ENCODE data around the gene TCEANC.
"Not testable (repeated sequence)": the region's sequence is repeated elsewhere in the genome, so short reads cannot be mapped to it uniquely, and the experiment has no call there.

TCEANC gene

DNA sequence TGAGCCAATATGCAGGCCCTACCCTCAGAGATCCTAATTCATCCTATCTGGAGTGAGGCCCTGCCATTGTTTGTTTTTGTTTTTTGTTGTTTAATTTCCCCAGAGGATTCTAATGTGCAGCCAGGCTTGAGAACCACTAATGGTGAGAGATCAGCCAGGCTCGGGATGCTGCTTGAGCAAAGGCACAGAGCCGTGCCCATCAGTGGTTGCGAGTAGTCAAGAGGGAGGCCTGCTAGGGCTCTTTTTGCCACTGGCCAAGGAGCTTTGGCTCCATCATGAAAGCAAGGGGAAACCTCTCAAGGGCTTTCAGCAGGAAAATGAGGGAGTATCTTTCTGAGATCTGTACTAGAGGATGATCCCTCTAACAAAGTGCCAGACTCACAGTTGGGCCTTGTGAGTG, 2.7 kb downstream of the TCEANC start:
- no peak for DNase-seq

DNA sequence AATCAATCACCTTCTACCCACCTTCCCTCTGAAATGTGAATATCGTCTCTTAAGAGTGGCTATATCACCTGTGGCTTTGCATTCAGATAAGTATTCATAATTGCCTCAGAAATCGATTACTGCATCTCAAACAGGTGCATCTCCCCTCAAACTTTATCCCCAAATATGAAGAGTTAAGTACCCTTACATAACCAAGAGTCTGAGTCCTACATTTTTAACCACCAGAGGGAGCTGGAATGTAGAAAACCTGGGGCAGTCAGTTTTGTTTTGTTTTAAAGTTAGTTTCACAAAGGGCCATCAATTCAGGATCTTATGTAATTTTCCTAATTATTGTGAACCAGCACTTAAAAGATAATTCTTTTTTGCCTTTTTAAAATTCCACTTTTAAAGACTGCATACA, 5.7 kb downstream of the TCEANC start:
- peak in 3 of 58 donors; percentile 0 to 35 (median 12) for DNase-seq

DNA sequence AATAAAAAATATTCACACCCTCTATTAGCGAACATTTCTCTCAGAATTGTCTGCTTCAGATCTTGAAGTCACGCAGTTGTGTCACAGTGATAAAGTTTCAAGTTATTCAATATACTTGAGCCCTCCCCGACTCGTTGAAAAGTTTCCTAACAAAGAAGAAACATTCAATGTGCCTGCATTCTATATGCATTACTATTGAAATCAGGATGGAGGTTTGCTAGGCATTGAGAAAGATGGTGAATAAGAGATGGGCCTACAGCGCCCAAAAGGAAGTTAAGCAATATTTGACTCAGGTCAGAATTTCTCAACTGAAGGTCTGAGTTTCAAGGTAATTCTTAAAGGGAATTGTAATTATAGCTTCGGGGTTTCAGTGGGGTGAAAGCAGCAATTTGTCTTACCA, 6.1 kb downstream of the TCEANC start:
- no peak for DNase-seq

DNA sequence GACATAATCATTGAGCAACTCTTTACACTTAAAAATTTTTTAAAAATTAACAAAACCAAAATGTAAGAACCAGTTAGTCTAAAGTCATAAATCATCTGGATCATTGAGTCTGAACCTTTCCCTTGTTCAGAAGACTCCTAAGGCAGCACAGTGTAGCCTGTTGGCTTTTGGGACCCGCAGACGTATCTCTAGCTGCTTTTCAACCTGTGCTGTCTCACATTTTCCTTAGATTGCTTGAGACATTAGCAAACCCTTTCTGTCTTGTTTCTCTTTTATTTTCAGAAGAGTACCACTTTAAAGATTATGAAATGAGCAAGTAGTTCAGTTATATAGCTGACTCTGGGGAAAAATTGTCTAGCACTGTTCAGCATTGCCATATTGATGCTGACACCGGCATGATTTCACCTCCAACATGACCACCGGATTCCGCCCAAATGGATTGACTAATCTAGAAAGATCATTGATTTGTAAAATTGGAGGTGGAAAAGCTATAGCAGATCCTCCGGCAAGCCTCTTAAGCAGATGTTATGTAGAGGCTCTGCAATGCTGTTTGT, 8.9 kb downstream of the TCEANC start:
- DNase-seq: no peak

DNA sequence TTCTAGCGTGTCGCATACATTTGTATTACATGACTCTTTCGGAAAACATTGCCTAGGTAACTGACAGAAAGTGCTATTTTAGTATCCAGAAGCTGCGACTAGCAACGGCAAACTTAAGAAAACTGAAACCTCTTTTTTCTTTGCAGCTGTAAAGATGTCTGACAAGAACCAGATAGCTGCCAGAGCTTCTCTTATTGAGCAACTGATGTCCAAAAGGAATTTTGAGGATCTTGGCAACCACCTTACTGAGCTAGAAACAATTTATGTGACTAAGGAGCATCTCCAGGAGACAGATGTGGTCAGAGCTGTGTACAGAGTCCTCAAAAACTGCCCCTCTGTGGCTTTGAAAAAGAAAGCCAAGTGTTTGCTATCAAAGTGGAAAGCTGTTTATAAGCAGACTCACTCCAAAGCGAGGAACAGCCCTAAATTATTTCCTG, 9.4 kb downstream of the TCEANC start:
- no peak for DNase-seq

DNA sequence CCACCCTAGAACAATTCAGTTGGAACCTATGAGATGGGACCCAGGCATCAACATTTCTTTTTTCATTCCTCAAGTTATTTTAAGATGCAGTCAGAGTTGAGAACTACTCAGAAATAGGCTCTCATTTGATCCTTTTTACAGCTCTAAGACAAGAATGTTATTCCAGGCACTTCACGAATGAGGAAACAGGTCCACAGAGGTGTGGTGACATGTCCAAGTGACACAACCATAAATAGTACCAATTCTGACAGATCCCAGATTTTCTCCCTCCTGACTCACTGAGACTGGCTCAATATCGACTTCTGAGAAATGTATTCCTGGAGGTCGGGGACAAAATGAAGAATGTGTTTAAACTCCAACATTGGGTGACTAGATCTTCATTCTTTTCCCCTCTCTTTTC, 11.1 kb downstream of the TCEANC start:
- DNase-seq: no peak

DNA sequence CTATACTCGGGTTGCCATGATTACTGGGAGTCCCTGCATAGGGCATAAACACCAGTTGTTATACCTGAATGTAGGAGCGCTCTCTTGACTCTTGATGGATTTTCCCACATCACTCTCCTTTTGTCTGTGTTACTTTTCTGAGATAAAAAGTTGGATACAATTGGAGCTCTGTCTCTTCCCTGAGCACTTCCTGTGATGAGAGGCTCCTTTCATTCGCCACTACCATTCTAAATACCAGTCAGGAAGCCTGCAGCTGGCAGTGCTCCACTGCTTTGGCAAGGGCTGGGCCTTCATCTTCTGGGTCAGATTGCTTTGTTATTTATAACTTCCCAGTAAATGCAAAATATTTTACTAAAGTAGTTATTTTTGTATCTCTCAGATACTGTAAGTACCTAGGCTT, 13.9 kb downstream of the TCEANC start:
- DNase-seq: peak in 40 of 58 donors; percentile 0 to 74 (median 22)

DNA sequence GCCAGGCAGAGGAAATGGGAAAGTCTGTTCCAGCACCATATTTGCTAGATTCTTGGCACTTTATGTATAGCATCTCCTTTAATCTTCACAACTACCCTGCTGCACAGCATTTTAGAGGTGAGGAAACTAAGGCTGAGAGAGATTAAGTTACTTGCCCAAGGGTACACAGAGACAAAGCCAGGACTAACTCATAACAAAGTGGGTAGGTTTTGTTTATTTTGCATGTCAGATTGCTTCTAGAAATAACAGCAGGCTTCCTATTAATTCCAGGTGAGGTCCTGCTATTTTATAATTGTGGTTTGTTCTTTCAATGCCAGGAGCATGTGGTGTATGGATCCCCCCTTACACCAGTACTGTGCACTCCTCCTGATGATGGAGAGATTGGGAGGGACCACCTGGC, 15.0 kb downstream of the TCEANC start:
- DNase-seq: no peak

DNA sequence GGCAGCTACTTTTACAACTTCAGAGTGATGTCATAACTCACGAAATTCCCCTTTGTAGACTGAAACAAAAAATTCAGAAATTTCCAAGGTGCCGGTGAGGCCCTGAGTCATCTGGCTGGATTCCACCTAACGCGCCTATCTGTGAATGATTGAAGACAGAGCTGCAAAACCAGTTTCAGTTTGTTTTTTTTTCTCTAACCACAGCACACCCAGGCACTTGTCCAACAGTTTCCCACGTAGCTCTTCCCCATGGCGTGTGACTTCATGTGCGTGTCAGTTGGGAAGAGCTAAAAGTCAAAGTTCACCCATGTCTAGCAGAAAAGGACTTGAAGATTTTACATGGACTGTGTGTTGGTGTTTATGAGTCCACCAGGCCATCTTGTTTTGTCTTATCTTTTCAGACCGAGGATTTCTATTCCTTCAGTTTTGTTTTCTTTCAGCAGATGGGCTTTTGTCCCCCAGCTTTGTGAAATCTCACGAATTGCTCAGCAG, 16.4 kb downstream of the TCEANC start:
- DNase-seq: no peak

DNA sequence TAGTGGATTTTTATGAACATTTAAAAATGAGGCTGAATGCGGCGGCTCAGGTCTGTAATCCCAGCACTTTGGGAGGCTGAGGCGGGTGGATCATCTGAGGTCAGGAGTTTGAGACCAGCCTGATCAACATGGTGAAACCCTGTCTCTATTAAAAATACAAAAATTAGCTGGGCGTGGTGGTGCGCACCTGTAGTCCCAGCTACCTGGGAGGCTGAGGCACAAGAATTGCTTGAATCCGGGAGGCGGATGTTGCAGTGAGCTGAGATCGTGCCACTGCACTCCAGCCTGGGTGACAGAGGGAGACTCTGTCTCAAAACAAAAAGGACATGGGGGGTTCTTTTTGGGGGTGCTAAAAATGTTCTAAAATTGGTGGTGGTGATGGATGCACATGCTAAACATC, 16.8 kb downstream of the TCEANC start:
- not testable (repeated sequence) for DNase-seq

DNA sequence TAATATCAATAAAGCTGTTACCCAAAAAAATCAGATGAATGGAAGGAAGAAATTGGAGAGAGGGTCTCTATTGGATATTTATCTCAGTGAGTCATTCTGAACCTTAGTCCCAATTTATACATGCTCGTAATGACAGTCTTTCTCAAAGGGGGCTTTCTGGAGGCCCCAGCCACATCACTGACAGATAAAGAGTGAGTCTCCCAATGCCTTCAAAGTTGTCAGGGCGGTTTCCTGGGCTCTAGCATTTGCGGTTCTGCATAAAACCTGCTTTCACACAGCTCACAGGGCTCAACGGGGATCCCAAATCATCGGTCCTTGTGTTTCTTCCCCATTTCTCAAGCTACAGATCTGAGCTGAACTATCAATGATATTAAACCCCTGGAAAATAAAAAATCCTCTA, 17.3 kb downstream of the TCEANC start:
- DNase-seq: no peak

DNA sequence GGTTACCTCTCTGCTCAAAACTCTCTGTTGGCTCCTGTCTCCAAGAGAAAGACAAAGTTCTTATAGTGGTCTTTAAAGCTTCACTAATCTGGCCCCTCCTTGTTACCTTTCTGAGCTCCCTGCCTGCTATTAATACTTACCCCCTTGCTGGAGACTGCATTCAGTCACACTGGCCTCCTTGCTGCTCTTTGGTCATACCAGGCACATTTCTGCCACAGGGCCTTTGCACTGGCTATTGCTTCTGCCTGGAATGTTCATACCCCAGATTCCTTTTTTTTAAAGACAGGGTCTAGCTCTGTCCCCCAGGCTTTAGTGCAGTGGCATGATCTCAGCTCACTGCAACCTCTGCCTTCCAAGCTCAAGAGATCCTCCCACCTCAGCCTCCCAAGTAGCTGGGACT, 20.1 kb downstream of the TCEANC start:
- no peak for DNase-seq

DNA sequence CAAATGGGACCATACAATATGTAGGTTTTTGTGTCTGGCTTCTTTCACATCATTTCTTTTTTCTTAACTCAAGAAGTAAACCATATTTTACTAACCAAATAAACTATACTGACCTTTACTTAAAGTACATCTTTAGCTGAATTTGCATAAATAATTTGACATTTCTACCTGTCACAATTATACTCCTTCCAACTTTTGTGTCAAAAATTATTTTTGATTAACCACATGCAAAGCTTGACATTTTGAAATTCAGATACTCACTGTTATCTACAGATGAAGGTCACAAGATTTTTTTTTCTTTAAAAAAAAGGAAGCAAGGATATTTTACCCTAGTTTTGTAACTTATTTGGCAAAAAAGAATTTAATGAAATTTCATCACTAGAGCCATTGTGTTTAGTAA, 23.9 kb downstream of the TCEANC start:
- no peak for DNase-seq

DNA sequence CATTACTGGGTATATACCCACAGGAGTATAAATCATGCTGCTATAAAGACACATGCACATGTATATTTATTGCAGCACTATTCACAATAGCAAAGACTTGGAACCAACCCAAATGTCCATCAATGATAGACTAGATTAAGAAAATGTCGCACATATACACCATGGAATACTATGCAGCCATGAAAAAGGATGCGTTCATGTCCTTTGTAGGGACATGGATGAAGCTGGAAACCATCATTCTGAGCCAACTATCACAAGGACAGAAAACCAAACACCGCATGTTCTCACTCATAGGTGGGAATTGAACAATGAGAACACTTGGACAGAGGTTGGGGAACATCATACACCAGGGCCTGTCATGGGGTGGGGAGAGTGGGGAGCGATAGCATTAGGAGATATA, 26.8 kb downstream of the TCEANC start:
- not testable (repeated sequence) for DNase-seq

DNA sequence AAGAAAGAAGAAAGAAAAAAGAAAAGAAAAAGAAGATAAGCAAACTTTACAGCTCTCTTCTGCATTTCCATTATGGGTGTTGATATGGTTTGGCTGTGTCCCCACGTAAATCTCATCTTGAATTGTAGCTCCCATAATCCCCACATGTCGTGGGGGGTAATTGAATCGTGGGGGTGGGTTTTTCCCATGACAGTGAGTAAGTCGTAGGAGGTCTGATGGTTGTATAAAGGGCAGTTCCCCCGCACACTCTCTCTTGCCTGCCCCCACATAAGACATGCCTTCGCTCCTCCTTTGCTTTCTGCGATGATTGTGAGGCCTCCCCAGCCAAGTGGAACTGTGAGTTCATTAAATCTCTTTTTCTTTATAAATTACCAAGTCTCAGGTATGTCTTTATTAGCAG, 28.7 kb downstream of the TCEANC start:
- no peak for DNase-seq

DNA sequence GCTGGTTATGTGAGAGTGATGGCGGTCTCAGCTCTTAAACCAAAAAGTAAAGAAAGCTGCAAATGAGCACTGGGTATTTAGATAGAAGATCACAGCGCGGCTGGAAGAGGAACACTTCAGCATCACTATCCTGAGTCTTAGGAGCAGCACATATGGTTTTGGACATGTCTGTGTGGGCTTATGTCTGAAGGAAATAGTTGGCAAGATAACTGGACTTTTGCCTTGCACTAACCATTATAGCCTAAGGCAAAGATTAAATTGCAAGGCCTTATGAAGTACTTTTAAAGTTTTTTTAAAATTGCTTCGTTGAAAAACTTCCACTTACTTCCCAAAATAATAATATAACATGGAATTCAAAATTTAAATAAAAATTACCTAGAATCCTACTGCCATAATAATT, 31.4 kb downstream of the TCEANC start:
- no peak for DNase-seq

DNA sequence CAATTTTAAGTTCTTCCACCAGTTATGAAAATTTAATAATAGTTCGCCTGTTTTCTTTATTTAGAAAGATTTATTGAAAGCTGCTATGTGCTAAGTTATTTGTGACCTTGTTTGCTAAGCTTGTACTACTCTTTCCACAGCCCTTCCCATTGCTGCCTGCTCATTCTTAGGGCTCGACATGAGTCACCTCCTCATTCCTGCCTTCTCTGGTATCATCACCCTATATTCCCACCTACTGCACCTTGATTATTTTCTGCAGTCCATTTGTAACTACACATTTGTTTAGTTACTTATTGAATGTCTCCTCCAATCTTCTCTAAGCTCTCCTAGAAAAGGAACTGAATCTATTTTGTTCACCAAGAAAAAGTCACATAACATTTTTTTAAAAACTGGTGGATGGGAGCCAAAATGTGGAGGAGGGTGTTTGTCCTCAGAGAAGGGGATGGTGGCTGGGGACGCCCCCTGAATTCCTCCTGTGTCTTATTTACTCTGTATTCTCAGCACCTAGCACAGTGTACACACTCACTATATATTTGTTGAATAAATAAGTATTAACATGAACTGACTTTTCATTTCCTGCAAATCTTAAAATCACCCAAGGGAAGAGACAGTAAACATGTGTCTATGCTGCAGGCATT, 32.3 kb downstream of the TCEANC start:
- DNase-seq: no peak

DNA sequence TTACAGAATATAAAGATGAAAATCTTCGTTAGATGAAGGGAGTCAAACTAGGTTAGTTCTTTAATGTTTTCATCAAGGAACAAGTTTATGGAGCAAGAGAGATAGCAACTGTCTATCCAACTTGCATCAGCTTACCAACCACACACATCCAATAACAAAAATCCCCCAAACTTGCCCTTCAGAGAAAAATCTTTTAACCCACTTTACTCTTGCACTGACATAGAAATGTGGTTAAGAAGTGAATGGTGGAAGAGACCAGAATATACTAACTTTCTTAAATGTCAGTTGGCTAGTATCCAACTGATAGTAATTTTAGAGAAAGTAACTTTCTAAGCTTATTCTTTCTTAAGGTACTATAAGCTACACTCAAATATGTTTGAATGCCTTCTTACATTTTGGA, 34.3 kb downstream of the TCEANC start:
- no peak for DNase-seq

DNA sequence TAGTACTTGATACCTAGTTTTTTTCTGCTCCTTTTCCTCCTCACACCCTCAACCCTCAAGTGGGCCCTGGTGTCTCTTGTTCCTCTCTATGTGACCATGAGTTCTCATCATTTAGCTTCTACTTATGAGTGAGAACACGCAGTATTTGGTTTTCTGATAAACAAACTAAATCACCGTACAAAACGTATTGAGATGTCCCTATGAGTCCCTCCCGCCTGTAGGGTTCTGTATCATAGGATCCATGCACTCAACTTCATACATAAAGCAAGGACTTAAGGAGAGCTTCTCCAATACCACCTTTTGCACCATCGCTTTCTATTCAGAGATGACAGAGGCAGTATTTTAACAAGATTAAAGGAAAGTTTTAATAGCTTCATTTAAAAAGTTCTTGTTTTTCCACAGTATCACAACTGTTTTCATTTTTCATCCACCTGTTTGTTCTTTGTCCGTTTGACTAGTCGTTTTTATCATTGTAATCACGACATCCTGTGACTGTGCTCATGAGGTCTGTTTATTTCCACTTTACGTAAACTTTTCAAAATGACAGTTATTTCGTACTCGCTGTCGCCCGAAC, 35.5 kb downstream of the TCEANC start:
- no peak for DNase-seq

DNA sequence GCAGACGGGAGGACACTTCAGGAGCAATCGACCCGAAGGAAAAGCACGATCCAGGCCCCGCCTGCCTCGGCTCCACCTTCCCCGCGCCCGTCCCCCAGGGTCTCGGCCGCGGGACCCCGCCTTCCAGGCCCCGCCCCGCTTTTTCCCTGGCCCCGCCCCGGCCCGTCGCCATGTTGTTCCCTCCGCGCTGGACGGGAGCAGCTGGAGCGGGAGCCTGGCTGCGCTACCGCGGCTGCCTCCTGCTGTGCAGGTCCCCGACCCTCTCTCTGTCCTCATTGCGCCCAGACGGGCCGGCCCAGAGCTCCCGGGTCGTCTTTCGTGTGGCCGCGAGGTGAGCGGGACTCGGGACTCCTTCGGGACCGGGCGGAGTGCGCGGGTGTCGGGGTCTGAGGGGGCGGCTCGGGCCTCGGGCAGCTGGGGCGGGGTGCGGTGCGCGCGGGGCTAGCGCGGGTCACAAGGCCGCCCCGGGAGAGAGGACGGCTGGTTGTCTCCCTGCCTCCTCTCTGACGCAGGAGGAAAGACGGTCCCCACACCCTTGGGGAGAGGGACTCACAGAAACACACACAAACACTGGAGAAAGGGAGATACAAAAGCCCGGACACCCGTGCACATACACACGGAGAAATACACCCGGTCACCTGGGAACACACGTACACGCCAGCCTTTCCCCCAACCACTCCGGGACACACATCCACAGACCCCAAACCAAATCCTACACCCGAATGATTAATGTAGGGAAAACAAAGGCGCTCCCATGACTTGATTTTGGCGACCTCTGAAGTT, 36.2 kb downstream of the TCEANC start, which contains the start of gene RAB9A:
Gene RAB9A (plus strand): TSS at position 171 of the 783 bp plus-strand sequence. CDS start 19,619 bp downstream, outside the sequence.
- peak in 57 of 58 donors; percentile 1 to 81 (median 62) for DNase-seq

DNA sequence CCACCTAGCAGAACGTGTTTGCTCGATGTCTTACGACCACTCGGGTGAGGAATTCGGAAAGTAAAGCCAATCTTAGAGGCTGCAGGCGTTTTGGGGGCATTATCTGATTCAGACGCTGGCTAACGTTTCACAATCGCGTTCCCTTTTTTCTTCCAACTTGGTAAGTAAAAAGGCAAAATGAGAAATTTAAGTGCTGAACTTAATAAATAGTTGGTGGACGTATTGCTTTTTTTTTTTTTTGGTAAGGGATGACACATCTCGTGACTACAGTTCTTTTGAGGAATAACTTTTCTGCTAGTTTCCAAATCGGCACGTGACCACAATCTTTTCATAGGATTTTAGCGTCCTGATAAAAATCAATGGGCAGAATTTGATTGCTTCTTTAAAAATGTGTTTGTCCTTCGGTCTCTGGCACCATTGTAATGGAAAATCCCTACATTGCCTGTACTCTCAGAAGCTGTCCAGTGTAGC, 36.8 kb downstream of the TCEANC start:
- DNase-seq: peak in 1 of 58 donors; percentile 18

DNA sequence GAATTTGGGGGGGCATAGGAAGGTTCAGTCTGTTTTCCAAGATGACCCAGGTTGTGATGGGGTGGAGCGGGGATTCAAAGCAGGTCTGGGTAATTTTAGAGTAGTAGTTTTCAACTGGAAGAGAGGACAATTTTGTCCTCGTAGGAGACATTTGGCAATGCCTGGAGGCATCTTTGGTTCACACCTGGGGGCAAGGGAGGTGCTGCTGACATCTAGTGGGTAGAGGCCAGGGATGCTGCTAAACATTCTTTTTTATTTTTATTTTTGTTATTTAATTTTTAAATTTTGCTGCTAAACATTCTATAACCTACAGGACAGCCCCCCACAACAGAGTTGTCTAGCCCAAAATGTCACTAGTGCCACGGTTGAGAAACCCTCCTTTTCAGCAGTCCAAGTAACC, 37.9 kb downstream of the TCEANC start:
- no peak for DNase-seq

All from anterior cingulate cortex (tissue), 58 donors.